Measurements from ENCODE around the gene ZFAND6.

- no peak for TF ChIP-seq CTCF (IDR thresholded peaks at IDR 0.05 in 8 of 11, conservative IDR thresholded peaks at IDR 0.05 in 3 of 11)
- no peak for TF ChIP-seq POLR2A (IDR thresholded peaks at IDR 0.05)
- TF ChIP-seq POLR2AphosphoS5 (IDR thresholded peaks at IDR 0.05), result no peak
Measured at GRCh38 chr15:80184554-80184953, 125.1 kb downstream of the ZFAND6 start.
